ENCODE measurements around the gene GMDS. TPM values are rescaled to one million over a fixed set of nuclear protein-coding genes. Genes with fewer than 3 reads are reported as not detected.

Gene GMDS
- total RNA-seq, 4 donors from 2014 or later, result 8.7 to 23.1 (median 18.4) TPM

- peak overlapping the region; percentile 56 for H3K4me3 ChIP-seq (ENCODE audit: low read depth, poor library complexity, severe bottlenecking)
- no peak for TF ChIP-seq CTCF (IDR thresholded peaks at IDR 0.05)
- TF ChIP-seq POLR2A (IDR thresholded peaks at IDR 0.05), result no peak
- DNase-seq (ENCODE audit: low spot score in 2 of 2), result peak; percentile 42 to 90
- WGBS, 2 donors, result 11 to 21% methylated on average over 25 to 30 of the region's 31 CpGs
- intact Hi-C loops (cut with DNase I; ENCODE audit: low total_unique reads), result no loop called here
Measured at GRCh38 chr6:2245877-2246863, 765 bp upstream of the GMDS start.

- DNase-seq (ENCODE audit: low spot score in 2 of 2), result no peak
- no peak for TF ChIP-seq CTCF (IDR thresholded peaks at IDR 0.05)
- TF ChIP-seq POLR2A (IDR thresholded peaks at IDR 0.05), result no peak
- H3K4me3 ChIP-seq (ENCODE audit: low read depth, poor library complexity, severe bottlenecking), result peak overlapping the region; percentile 98
- 28% methylated on average over 31 of the region's 32 CpGs for WGBS, 2 donors
- intact Hi-C loops (cut with DNase I; ENCODE audit: low total_unique reads), result no loop called here
Measured at GRCh38 chr6:2244261-2245102, 923 bp downstream of the GMDS start.

DNA sequence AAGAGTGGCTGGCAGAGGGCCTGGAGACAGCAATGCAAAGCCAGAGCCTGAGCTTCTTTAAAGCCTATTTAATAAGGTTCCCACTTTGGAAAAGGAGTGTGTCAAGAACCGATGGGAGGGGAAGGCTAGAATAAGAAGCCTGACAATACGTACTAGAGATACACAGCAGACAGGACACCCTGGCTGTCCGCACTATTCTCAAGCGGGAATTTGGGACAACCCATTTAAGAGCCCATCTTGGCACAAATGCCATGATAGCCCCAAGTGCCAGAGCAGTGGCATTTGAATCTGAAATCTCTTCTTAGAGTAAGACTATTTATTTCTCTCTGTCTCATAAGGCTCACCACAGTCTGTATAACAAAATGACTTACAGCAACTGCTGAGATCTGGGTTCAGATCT is 3.1 kb downstream of the GMDS start:
- DNase-seq (ENCODE audit: low spot score in 2 of 2), result no peak
- TF ChIP-seq POLR2A (IDR thresholded peaks at IDR 0.05), result no peak
- no peak for TF ChIP-seq CTCF (IDR thresholded peaks at IDR 0.05)
- H3K4me3 ChIP-seq (ENCODE audit: low read depth, poor library complexity, severe bottlenecking), result no peak overlapping the region
- 89 to 90% methylated on average over 4 of the region's 4 CpGs for WGBS, 2 donors
- intact Hi-C loops (cut with DNase I; ENCODE audit: low total_unique reads), result no loop called here

DNA sequence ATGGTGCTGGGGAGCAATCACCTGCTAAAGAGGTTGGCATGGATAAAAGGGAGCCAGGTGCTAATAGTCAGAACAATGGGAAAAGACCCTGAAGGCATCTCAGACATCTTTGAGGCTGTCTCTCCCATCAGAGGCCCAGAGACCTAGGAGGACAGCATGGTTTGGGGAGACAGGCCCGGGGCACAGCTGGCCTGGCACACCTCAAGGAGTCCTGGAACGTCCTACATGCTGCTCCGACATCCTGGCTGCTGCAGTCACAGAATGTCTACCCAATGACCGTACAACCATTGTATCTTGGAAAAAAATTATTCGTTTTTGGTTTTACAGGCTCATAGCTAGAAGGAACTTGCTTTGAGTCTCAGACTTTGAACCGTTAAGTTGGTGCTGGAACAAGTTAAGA is 4.4 kb downstream of the GMDS start:
- no peak for DNase-seq (ENCODE audit: low spot score in 2 of 2)
- 91 to 93% methylated on average over 6 of the region's 6 CpGs for WGBS, 2 donors
- TF ChIP-seq CTCF (IDR thresholded peaks at IDR 0.05), result no peak
- H3K4me3 ChIP-seq (ENCODE audit: low read depth, poor library complexity, severe bottlenecking), result no peak overlapping the region
- intact Hi-C loops (cut with DNase I; ENCODE audit: low total_unique reads), result no loop called here

DNA sequence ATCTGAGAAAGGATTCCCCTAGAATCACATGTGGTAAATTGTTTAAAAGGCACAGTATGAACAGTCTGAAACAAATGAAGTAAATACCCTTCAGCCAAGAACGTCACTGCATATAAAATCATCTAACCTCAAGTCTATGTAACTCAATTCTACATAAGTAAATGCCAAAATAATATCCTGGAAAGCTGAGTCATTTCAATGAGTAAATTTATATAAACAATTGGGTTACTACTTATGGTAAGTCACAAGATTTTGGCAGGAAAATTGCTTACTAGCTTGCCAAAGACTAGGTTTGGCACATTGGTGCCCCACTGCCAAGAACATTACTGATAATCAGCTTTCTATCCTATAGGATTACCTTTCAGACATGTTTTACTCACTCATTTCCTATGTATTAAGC is 8.4 kb downstream of the GMDS start:
- no peak overlapping the region for H3K4me3 ChIP-seq (ENCODE audit: low read depth, poor library complexity, severe bottlenecking)
- intact Hi-C loops (cut with DNase I; ENCODE audit: low total_unique reads), result no loop called here
- TF ChIP-seq POLR2A (IDR thresholded peaks at IDR 0.05) (no peak), CTCF (IDR thresholded peaks at IDR 0.05) (no peak)
- DNase-seq (ENCODE audit: low spot score in 2 of 2), result no peak
- 37 to 53% methylated on average over 1 of the region's 1 CpG for WGBS, 2 donors
